HG02943 (cell line): ENCODE measurements around the gene OR10D3.
"Not testable (repeated sequence)": the region's sequence is repeated elsewhere in the genome, so short reads cannot be mapped to it uniquely, and the experiment has no call there.

Experiments used
- ATAC-seq: cut with Tn5 transposase; IDR thresholded peaks from one replicate; pipeline ENCODE4 v1.9.1; 2021; ENCODE audit warnings: mild to moderate bottlenecking, low read depth, moderate library complexity; ENCODE audit not compliant: unreplicated experiment

Gene OR10D3

DNA sequence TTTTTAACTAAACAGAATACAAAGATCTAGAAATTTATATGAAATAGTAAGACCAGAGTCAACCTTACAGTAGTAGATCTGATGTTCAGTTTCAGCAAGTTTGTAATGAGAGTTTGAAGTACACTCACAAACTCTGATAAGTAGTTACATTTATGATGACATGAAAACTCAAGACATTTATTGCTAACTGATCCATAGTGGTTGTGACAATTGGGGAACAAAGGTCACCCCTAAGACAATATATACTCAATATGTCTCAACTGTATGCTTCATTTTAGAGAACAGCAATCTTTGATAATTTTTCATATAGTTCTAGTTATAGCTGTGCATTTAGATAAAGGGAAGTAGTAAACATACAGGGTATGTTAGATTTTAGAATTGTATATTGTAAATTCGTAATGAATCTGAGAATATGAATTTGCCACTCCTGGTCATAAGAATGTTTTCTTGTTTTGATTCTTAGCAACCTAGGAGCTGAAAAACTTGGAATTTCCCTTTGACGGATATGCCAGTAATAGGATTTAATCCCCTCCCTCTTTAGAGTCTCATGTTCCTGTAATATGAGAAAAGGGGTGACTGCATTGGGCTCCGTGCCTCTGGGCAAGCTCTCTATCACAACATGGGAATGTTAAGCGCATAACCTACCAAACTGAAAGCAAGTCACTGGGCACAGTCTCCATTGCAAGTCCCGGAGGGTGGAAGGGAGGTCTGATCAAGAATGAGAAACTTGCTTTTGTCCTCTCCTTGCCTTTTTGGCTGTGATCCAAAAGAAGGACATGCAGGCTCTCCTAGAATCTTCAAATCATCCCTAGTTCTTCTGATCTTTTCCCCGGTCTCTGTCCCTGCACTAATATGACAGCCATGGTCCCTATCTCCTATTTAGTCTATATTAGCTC is 11.4 kb downstream of the OR10D3 start:
- ATAC-seq = no peak

DNA sequence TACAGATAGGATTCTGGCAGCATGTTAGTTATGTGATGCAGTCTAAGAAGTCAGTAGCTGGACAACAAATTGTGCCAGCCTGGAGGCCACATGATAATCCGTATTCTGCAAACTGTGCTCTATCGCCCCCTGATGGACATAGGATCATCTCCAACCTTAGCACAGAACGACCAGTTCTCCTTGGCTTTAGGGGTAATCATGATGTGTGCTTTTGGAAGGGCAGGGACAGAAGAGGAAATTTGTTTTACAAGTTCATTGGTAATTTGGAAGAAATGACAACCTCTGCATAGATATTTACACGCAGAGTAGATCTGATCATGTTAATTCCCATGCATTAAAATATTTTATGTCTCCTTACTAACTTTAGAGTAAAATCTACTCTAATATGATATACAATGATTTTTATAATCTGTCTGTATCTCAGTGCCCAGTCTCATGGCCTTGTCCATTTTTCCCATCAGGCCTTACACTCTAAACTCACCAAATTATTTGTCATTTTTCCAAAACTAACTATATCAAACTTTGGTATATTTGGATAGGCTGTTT is 12.1 kb downstream of the OR10D3 start:
- peak; percentile 78 for ATAC-seq

DNA sequence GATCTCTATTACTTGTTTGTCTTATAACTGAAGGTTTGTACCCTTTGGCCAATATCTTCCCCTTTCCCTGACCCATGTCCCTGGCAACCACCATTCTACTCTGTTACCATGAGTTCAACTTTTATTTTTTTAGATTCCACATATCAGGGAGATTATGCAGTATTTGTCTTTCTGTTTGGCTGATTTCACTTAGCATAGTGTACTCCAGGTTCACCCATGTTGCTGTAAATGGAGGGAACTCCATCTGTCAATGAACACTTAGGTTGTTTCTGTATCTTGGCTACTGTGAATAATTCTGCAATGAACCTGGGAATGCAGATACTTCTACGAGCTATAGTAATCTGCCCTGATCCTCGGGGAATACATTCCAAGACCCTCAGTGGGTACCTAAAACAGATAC is 14.9 kb downstream of the OR10D3 start:
- ATAC-seq = no peak

GRCh38 chr11:124198897-124199296 is 15.8 kb downstream of the OR10D3 start:
- ATAC-seq = no peak

DNA sequence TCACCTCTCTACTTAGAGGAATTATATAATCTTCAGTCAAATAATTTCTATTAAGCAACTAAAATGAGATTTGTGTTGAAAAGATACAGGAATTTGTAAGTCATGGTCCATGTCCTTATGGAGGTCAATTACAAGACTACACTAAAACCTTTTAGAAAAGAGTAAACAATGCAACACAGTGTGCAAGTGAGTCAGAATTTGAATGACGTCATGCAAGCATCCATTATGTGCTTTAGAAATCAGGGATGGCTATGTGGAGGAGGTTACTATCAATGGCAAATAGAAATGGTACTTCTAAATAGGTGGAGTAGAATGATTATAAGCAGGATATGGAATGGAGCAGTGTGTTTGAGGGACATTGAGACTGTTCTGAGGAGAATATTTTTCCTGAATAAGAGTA is 16.6 kb downstream of the OR10D3 start:
- no peak for ATAC-seq

GRCh38 chr11:124200671-124201070 is 17.5 kb downstream of the OR10D3 start:
- no peak for ATAC-seq

- ATAC-seq = no peak
Measured at GRCh38 chr11:124202951-124203350, 19.8 kb downstream of the OR10D3 start.

- ATAC-seq = no peak
Measured at GRCh38 chr11:124204008-124204407, 20.9 kb downstream of the OR10D3 start.

DNA sequence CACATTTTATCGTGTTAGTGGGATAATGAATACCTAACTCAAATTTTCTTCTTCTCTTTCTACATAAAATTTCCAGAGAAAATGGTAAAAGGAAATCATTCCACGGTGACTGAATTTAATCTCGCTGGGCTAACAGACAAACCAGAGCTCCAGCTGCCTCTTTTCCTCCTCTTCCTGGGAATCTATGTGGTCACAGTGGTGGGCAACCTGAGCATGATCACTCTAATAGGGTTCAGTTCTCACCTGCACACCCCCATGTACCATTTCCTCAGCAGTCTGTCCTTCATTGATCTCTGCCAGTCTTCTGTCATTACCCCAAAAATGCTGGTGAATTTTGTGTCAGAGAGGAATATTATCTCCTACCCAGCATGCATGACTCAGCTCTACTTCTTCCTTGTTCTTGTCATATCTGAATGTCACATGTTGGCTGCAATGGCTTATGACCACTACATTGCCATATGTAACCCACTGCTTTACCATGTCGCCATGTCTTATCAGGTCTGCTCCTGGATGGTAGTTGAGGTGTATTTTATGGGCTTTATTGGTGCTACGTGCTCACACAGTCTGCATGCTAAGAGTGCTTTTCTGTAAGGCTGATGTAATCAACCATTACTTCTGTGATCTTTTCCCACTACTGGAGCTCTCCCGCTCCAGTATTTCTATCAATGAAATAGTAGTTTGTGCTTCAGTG is 24.1 kb downstream of the OR10D3 start:
- ATAC-seq = no peak

GRCh38 chr11:124209824-124210357 is 26.7 kb downstream of the OR10D3 start:
- no peak for ATAC-seq

- ATAC-seq = no peak
Measured at GRCh38 chr11:124210421-124210820, 27.3 kb downstream of the OR10D3 start.

GRCh38 chr11:124211321-124211720 is 28.2 kb downstream of the OR10D3 start:
- ATAC-seq = no peak

DNA sequence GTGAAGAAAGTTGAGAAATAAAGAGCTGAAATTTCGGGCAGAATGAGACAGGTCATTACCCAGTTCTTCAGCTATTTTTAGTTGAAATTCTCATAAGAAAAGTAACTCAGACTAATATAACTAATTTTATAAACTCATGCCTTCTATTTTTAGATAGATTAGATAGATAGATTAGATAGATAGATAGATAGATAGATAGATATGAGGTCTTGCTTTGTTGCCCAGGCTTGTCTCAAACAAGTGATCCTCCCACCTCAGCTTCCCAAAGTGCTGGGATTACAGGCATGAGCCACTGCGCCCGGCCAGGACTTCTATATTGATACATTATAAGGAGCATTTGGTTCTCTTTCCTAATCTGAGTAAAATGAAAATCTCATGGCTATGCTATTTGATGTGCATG is 30.9 kb downstream of the OR10D3 start:
- ATAC-seq = no peak

- ATAC-seq = no peak
Measured at GRCh38 chr11:124219126-124219525, 36.0 kb downstream of the OR10D3 start.

DNA sequence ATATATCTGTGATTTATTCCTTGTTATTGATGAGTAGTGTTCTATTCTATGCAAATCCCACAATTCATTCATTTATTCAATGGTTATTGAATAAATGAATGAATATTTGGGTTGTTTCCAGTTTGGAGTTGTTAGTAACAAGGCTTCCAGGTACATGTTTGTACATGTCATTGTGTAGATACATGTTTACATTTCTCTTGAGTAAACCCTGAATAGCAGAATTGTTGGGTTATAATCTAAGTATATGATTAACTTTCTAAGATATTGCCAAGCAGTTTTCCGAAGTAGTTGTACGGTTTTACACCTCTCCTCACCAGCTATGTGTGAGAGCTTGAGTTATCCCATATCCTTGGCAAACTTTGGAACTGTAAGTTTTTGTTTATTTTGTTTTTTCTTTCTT is 39.3 kb downstream of the OR10D3 start:
- ATAC-seq = no peak

GRCh38 chr11:124224618-124225423 is 41.7 kb downstream of the OR10D3 start:
- not testable (repeated sequence) for ATAC-seq

- no peak for ATAC-seq
Measured at GRCh38 chr11:124225471-124225870, 42.3 kb downstream of the OR10D3 start.

DNA sequence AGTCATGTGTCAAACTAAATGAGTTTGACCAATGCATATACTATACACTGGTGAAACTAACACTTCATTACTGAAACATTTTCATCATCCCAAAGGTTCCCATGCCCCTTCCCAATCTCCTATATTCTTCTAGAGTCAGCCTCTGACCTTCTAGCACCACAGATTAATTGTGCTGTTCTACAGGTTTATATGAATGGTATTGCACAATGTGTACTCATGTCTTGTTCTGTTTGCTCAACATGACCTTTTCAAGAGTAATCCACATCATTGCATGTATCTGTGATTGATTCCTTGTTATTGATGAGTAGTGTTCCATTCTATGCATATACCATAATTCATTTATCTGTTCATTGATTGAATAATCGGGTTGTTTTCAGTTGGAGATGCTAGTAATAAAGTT is 50.2 kb downstream of the OR10D3 start:
- no peak for ATAC-seq
